ENCODE measurements around the gene ARMS2.

The ARMS2 gene

DNA sequence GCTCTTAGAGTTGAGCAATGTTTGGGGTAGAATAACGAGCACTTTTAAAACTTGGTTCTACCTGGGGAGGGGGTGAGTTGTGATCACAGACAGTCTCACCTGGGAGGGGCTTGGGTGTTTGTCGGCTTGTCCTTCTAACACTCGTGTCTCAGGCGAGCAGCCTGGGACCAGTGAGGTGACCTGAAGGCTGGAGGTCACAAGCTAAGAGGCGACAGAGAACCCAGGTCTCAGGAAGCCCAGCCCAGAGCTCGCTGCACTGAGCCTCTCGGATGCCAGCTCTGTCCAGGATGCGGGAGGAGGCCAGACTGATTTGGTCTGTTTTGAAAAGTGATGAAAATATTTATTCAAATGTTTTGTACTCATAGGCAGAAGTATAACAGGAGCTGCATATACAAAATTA lies 18.7 kb downstream of the ARMS2 start:
- no peaks in the 10 kb centered on the region for H3K79me2 ChIP-seq (ENCODE audit: insufficient read depth, low read length)
- no peak overlapping the region for H2AFZ ChIP-seq (ENCODE audit: low read length)
- no peak for TF ChIP-seq EZH2phosphoT487 (IDR thresholded peaks at IDR 0.05; ENCODE audit: borderline replicate concordance)
- TF ChIP-seq, protein P1, sequence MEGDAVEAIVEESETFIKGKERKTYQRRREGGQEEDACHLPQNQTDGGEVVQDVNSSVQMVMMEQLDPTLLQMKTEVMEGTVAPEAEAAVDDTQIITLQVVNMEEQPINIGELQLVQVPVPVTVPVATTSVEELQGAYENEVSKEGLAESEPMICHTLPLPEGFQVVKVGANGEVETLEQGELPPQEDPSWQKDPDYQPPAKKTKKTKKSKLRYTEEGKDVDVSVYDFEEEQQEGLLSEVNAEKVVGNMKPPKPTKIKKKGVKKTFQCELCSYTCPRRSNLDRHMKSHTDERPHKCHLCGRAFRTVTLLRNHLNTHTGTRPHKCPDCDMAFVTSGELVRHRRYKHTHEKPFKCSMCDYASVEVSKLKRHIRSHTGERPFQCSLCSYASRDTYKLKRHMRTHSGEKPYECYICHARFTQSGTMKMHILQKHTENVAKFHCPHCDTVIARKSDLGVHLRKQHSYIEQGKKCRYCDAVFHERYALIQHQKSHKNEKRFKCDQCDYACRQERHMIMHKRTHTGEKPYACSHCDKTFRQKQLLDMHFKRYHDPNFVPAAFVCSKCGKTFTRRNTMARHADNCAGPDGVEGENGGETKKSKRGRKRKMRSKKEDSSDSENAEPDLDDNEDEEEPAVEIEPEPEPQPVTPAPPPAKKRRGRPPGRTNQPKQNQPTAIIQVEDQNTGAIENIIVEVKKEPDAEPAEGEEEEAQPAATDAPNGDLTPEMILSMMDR (conservative IDR thresholded peaks at IDR 0.05; ENCODE audit: low read length) = no peak
- no peak overlapping the region for H3K4me3 ChIP-seq (ENCODE audit: low read length, poor library complexity, severe bottlenecking)
- H3K4me2 ChIP-seq (ENCODE audit: low read depth, low read length, poor library complexity, severe bottlenecking) = no peak overlapping the region
- no peaks in the 10 kb centered on the region for H3K9me2 ChIP-seq (replicated peaks; ENCODE audit: low read depth, low read length)
- no peaks in the 10 kb centered on the region for H3K27me3 ChIP-seq (ENCODE audit: insufficient read depth, low read length, poor library complexity, severe bottlenecking)
- no peaks in the 10 kb centered on the region for H3F3A ChIP-seq (ENCODE audit: low read depth)
- H3K4me1 ChIP-seq (ENCODE audit: insufficient read depth, low read length, poor library complexity, severe bottlenecking) = no peaks in the 10 kb centered on the region
- no peaks in the 10 kb centered on the region for H3K36me3 ChIP-seq (ENCODE audit: insufficient read depth, low read length)
- H3K9me3 ChIP-seq (ENCODE audit: insufficient read depth, low read depth, low read length) = no peaks in the 10 kb centered on the region
- H3K9ac ChIP-seq (ENCODE audit: low read depth, low read length, poor library complexity, severe bottlenecking) = no peak overlapping the region
- no peaks in the 10 kb centered on the region for H4K20me1 ChIP-seq (ENCODE audit: insufficient read depth, low read length, poor library complexity, severe bottlenecking)

DNA sequence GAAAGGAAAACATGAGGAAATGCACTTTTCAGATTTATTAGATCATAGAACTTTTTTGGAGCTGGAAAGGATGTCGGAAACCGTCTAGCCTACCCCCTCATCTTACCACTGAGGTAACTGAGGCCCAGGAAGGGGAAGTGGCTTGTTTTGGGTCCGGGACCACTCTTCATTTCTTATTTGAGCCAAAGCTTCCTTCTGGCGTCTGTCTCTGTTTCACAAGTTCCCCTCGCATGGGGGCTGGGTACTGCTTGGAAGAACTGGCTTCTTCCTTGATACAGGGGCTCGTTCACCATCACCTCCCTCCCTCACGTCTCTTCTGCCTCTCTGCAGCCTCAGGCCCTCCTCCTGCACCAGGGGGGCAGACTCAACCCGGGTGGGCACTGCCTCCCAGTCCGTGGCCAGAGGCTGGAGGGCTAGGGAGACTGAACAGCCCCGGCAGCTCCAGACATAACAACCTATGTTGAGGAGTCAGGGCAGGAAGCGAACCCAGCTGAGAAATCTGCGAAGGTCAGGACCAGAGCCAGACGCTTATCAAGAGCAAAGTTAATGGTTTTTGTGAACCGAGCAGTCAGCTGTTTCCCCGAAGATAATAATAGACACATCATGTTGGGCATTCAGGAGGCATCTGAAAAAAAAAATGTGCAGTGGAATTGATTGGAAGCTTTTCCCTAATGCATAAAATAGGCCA lies 19.8 kb downstream of the ARMS2 start:
- Histone ChIP-seq H3K4me3 (ENCODE audit: low read length, poor library complexity, severe bottlenecking) (no peak overlapping the region), H3K36me3 (ENCODE audit: insufficient read depth, low read length) (no peaks in the 10 kb centered on the region), H3K9me3 (ENCODE audit: insufficient read depth, low read depth, low read length) (no peaks in the 10 kb centered on the region), H3K4me1 (ENCODE audit: insufficient read depth, low read length, poor library complexity, severe bottlenecking) (no peaks in the 10 kb centered on the region), H3K27me3 (ENCODE audit: insufficient read depth, low read length, poor library complexity, severe bottlenecking) (no peaks in the 10 kb centered on the region), H3F3A (ENCODE audit: low read depth) (no peaks in the 10 kb centered on the region), H3K9me2 (replicated peaks; ENCODE audit: low read depth, low read length) (no peaks in the 10 kb centered on the region), H3K4me2 (ENCODE audit: low read depth, low read length, poor library complexity, severe bottlenecking) (no peak overlapping the region), H3K9ac (ENCODE audit: low read depth, low read length, poor library complexity, severe bottlenecking) (no peak overlapping the region), H2AFZ (ENCODE audit: low read length) (no peak overlapping the region), H4K20me1 (ENCODE audit: insufficient read depth, low read length, poor library complexity, severe bottlenecking) (no peaks in the 10 kb centered on the region), H3K79me2 (ENCODE audit: insufficient read depth, low read length) (no peaks in the 10 kb centered on the region)
- TF ChIP-seq, protein P1 (conservative IDR thresholded peaks at IDR 0.05; ENCODE audit: low read length) = no peak
- TF ChIP-seq EZH2phosphoT487 (IDR thresholded peaks at IDR 0.05; ENCODE audit: borderline replicate concordance) = no peak

DNA sequence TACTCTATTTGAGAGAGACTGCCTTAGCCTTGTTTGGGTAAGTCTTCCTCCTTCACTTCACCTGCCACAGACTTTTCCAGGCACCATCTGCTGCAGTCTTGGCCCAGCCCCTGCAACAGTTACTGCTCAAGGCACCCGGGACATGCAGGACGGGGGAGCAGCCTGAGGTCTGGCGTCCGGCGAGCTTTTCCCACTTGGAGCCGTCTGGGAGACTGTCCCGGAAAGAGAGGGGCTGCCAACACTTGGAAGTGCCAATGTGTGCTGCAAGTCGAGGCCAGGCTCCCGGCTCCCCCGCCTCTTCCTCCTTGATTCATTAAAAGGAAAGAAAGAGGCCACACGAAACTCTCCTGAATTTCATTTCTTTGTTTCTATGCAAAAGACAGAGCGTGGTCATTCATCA lies 20.6 kb downstream of the ARMS2 start:
- Histone ChIP-seq H3K4me1 (ENCODE audit: insufficient read depth, low read length, poor library complexity, severe bottlenecking) (no peaks in the 10 kb centered on the region), H3F3A (ENCODE audit: low read depth) (no peaks in the 10 kb centered on the region), H3K9me2 (replicated peaks; ENCODE audit: low read depth, low read length) (no peaks in the 10 kb centered on the region), H3K9ac (ENCODE audit: low read depth, low read length, poor library complexity, severe bottlenecking) (no peak overlapping the region), H2AFZ (ENCODE audit: low read length) (no peak overlapping the region), H3K79me2 (ENCODE audit: insufficient read depth, low read length) (no peaks in the 10 kb centered on the region), H3K27me3 (ENCODE audit: insufficient read depth, low read length, poor library complexity, severe bottlenecking) (no peaks in the 10 kb centered on the region), H3K4me3 (ENCODE audit: low read length, poor library complexity, severe bottlenecking) (no peak overlapping the region), H4K20me1 (ENCODE audit: insufficient read depth, low read length, poor library complexity, severe bottlenecking) (no peaks in the 10 kb centered on the region), H3K4me2 (ENCODE audit: low read depth, low read length, poor library complexity, severe bottlenecking) (no peak overlapping the region), H3K9me3 (ENCODE audit: insufficient read depth, low read depth, low read length) (no peaks in the 10 kb centered on the region), H3K36me3 (ENCODE audit: insufficient read depth, low read length) (no peaks in the 10 kb centered on the region)
- TF ChIP-seq EZH2phosphoT487 (IDR thresholded peaks at IDR 0.05; ENCODE audit: borderline replicate concordance) = no peak
- TF ChIP-seq, protein P1 (conservative IDR thresholded peaks at IDR 0.05; ENCODE audit: low read length) = no peak
